ENCODE measurements around the gene CA10. TPM values are rescaled to one million over a fixed set of nuclear protein-coding genes. Genes with fewer than 3 reads are reported as not detected.

Gene CA10
- total and polyA plus RNA-seq, 8 donors, result 0.09 to 2.0 (median 0.27) TPM; not detected in 4

DNA sequence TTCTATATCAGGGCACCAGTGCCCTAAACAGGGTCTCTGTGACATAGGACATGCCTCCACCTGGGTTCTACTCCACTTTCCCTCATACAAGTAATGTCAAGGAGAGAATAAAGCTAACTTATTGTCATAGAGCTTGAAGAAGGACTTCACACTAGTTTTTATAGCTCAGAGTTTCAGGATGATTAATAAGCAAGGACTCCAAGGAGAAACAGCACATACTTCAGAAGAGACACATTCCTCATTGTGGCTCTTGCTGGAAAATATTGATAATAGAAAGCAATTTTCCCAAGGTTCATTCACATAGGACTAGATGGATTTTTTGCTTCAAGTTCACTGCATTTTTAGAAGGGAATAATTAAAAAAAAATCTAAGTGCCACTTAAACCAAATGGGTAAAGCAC is 133.3 kb downstream of the CA10 start:
- no peaks in the 10 kb centered on the region for H3K27me3 ChIP-seq
- H3K4me3 ChIP-seq, result no peak overlapping the region
- H3K36me3 ChIP-seq, result no peaks in the 10 kb centered on the region
- ATAC-seq (no peak), DNase-seq (no peak), FAIRE-seq (no peak)
- no peak for TF ChIP-seq CTCF (IDR thresholded peaks at IDR 0.05)
- H3K4me1 ChIP-seq, result no peaks in the 10 kb centered on the region
- no peaks in the 10 kb centered on the region for H3K9me3 ChIP-seq
- H3K27ac ChIP-seq, result no peak overlapping the region
- intact Hi-C loops (cut with DNase I), result no loop called here

- no peak overlapping the region for H3K27ac ChIP-seq
- intact Hi-C loops (cut with DNase I), result no loop called here
- no peaks in the 10 kb centered on the region for H3K4me1 ChIP-seq
- 19 to 25% methylated on average over 2 of the region's 2 CpGs for WGBS, 2 donors
- no peak for DNase-seq
- H3K4me3 ChIP-seq, result no peak overlapping the region
- H3K36me3 ChIP-seq, result no peaks in the 10 kb centered on the region
- H3K27me3 ChIP-seq, result no peaks in the 10 kb centered on the region
- no peak for FAIRE-seq
- no peaks in the 10 kb centered on the region for H3K9me3 ChIP-seq
- ATAC-seq, result no peak
- no peak for TF ChIP-seq CTCF (IDR thresholded peaks at IDR 0.05)
Measured at GRCh38 chr17:52024300-52024870, 134.1 kb downstream of the CA10 start.

- Histone ChIP-seq H3K27me3 (no peaks in the 10 kb centered on the region), H3K27ac (no peak overlapping the region), H3K9me3 (no peaks in the 10 kb centered on the region), H3K4me1 (no peaks in the 10 kb centered on the region), H3K36me3 (no peaks in the 10 kb centered on the region), H3K4me3 (no peak overlapping the region)
- no peak for TF ChIP-seq CTCF (IDR thresholded peaks at IDR 0.05)
- FAIRE-seq, result no peak
- no peak for ATAC-seq
- DNase-seq, result no peak
- intact Hi-C loops (cut with DNase I), result no loop called here
- 92 to 93% methylated on average over 1 of the region's 1 CpG for WGBS, 2 donors
Measured at GRCh38 chr17:52011064-52011463, 147.4 kb downstream of the CA10 start.

DNA sequence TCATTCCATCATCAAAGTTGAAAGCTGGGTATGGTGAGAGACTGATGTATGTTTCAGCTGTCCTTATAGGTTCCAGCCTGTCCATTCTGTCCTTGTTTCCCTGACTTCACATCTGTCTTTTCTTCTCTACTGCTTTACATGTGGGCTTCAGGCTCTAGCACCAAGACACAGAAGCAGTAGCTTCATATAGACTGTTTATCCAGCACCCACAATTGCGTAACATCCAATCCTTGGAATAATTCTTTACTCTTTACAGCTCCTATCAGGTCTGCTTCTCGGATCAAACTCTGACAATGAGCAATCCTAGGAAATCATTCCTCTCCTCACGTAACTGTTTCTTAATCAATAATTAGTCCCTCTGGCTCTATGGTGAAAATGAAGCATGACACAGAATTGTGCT is 158.9 kb downstream of the CA10 start:
- DNase-seq (no peak), ATAC-seq (no peak), FAIRE-seq (no peak)
- Histone ChIP-seq H3K9me3 (no peaks in the 10 kb centered on the region), H3K27me3 (no peaks in the 10 kb centered on the region), H3K4me1 (no peaks in the 10 kb centered on the region), H3K4me3 (no peak overlapping the region), H3K36me3 (no peaks in the 10 kb centered on the region), H3K27ac (no peak overlapping the region)
- no peak for TF ChIP-seq CTCF (IDR thresholded peaks at IDR 0.05)
- intact Hi-C loops (cut with DNase I), result no loop called here
- WGBS, 2 donors, result 83 to 84% methylated on average over 3 of the region's 3 CpGs

GRCh38 chr17:51997723-51998122 is 160.8 kb downstream of the CA10 start:
- no peak for TF ChIP-seq CTCF (IDR thresholded peaks at IDR 0.05)
- no peak overlapping the region for H3K27ac ChIP-seq
- FAIRE-seq (no peak), DNase-seq (no peak), ATAC-seq (no peak)
- H3K9me3 ChIP-seq, result no peaks in the 10 kb centered on the region
- no peaks in the 10 kb centered on the region for H3K36me3 ChIP-seq
- no peaks in the 10 kb centered on the region for H3K4me1 ChIP-seq
- no peaks in the 10 kb centered on the region for H3K27me3 ChIP-seq
- intact Hi-C loops (cut with DNase I), result no loop called here
- H3K4me3 ChIP-seq, result no peak overlapping the region
- WGBS, 2 donors, result 23 to 27% methylated on average over 2 of the region's 2 CpGs
